PC-9 (cell line): ENCODE data around the gene BSCL2. TPM values are rescaled to one million over a fixed set of nuclear protein-coding genes. Genes with fewer than 3 reads are reported as not detected.

Experiments
- BruUV-seq: library from RNA; stranded (reverse); fragments of 400-500 nt; replicated peaks from 2 replicates; lab custom pipeline; 2021; lab: Mats Ljungman, UMichigan
- CTCF ChIA-PET: fragments of 300-600 bp; sonication (Branson Sonifier 250); formaldehyde crosslinking; loops from one replicate; lab custom pipeline; 2022; ENCODE audit warnings: antibody characterized with exemption; lab: Charles Lee
- POLR2A ChIA-PET: fragments of 300-600 bp; sonication (Branson Sonifier 250); formaldehyde crosslinking; loops from one replicate; lab custom pipeline; 2022; ENCODE audit warnings: antibody characterized with exemption; ENCODE audit not compliant: unreplicated experiment; lab: Charles Lee
- DNase-seq, 2 experiments: peaks; one replicate each; pipeline versions ENCODE4 v3.0.0 to v3.0.0-alpha.2; 2015 to 2022; ENCODE audit warnings: mixed read lengths in 1 of 2
- H2AFZ ChIP-seq: fragments of 200-600 bp; sonication (generic); 2 replicates; pipeline ENCODE4 v1.8.1; 2017; ENCODE audit warnings: antibody characterized with exemption
- H3F3A ChIP-seq: fragments of 200-600 bp; sonication (generic); 2 replicates; pipeline ENCODE4 v1.8.1; 2017; ENCODE audit warnings: antibody characterized with exemption, mild to moderate bottlenecking, low read depth; ENCODE audit not compliant: insufficient read depth
- H3K27ac ChIP-seq: fragments of 200-600 bp; sonication (generic); 2 replicates; pipeline ENCODE4 v1.6.1; 2016; ENCODE audit warnings: mixed run types
- H3K27me3 ChIP-seq: fragments of 200-600 bp; sonication (generic); 2 replicates; pipeline ENCODE4 v1.6.1; 2016; ENCODE audit warnings: low read depth, mixed run types; ENCODE audit not compliant: insufficient read depth
- H3K36me3 ChIP-seq: fragments of 200-600 bp; sonication (generic); 2 replicates; pipeline ENCODE4 v1.6.1; 2016; ENCODE audit warnings: low read depth, mixed run types
- H3K4me1 ChIP-seq: fragments of 200-600 bp; sonication (generic); replicated peaks from 2 replicates; pipeline ENCODE4 v1.6.1; 2016; ENCODE audit warnings: mixed run types; ENCODE audit not compliant: insufficient read depth
- H3K4me2 ChIP-seq: fragments of 200-600 bp; sonication (generic); 2 replicates; pipeline ENCODE4 v1.6.1; 2017; ENCODE audit warnings: mixed run types
- H3K4me3 ChIP-seq: fragments of 200-600 bp; sonication (generic); 2 replicates; pipeline ENCODE4 v1.6.1; 2016; ENCODE audit warnings: mixed run types
- H3K79me2 ChIP-seq: fragments of 200-600 bp; sonication (generic); 2 replicates; pipeline ENCODE4 v1.6.1; 2017; ENCODE audit warnings: low read depth, mixed run types
- H3K9me2 ChIP-seq: fragments of 200-600 bp; sonication (generic); 2 replicates; pipeline ENCODE4 v1.8.1; 2017; ENCODE audit warnings: mild to moderate bottlenecking; ENCODE audit not compliant: insufficient read depth
- H3K9me3 ChIP-seq: fragments of 200-600 bp; sonication (generic); 2 replicates; pipeline ENCODE4 v1.8.1; 2016; ENCODE audit warnings: low read depth; ENCODE audit not compliant: insufficient read depth
- H4K20me1 ChIP-seq: fragments of 200-600 bp; sonication (generic); 2 replicates; pipeline ENCODE4 v1.8.1; 2017; ENCODE audit not compliant: insufficient read depth
- CTCF ChIP-seq: fragments of 200-600 bp; sonication (generic); conservative IDR thresholded peaks from 2 replicates; pipeline ENCODE4 v1.6.1; 2017; ENCODE audit warnings: mixed run types, antibody characterized with exemption, mild to moderate bottlenecking, moderate library complexity
- EZH2 ChIP-seq: fragments of 200-600 bp; sonication (generic); IDR thresholded peaks from 2 replicates; pipeline ENCODE4 v1.8.0; 2017; ENCODE audit warnings: antibody characterized with exemption, low read depth
- intact Hi-C: fragments of 100-400 bp; cut with micrococcal nuclease; formaldehyde crosslinking; loops from one replicate; pipeline ENCODE4 v1.10.0; 2022; ENCODE audit not compliant: unreplicated experiment
- total RNA-seq: library from RNA; stranded (reverse); gene quantifications from 2 replicates; pipeline ENCODE4 v1.2.3, GENCODE V29; 2021

The BSCL2 gene
- total RNA-seq, 1 experiment from 2014 or later, result 201 TPM

DNA sequence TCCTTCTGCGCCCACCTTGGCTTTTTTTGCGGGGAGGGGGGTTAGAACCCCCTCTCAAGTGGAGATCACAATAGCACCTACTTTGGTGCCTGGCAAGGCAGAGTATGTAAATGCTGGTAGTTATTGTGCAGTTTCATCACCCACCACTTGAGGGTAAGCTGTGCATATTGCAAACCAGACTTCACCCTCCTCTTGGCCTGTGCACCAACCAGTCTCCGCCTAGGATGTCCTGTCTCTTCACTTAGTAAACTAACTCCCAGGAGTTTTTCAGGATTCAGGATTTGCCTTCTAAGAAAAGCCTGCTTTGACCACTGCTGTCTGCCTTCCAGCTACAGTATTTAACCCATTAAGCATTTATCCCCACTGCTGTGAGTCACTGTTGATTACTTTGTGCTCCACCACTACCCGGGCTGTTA is 26.4 kb downstream of the BSCL2 start:
- intact Hi-C loops, result loop anchor here (2.0 kb wide), 1 partner anchor 48 kb away; the partner anchor contains the start of gene TTC9C
- DNase-seq, result peak; percentile 45 to 71

GRCh38 chr11:62678770-62679696 is 28.2 kb downstream of the BSCL2 start, which contains the start of gene UBXN1:
Gene UBXN1, minus strand, starts transcription at chr11:62679073. Its CDS starts 150 bp downstream, at chr11:62678923.
- ChIA-PET POLR2A (interaction anchor here (0.5 to 0.7 kb wide), 4 partner anchors 14 to 102 kb away, joined by 3 to 8 read pairs (median 4); partner anchors contain the start of genes C11orf98 and CSKMT), CTCF (interaction anchor here (0.6 to 0.7 kb wide), 2 partner anchors 25 to 119 kb away, joined by 3 to 10 read pairs; no protein-coding TSS in a partner anchor)
- no peaks in the 10 kb centered on the region for H3K9me2 ChIP-seq
- H4K20me1 ChIP-seq, result 0 out of 2 replicates have a peak, but pooled peaks cover 5% of the 10 kb centered on the region
- peak within 1 kb of the TSS; percentile 37 for H3K27ac ChIP-seq
- H2AFZ ChIP-seq, result peak within 1 kb of the TSS; percentile 85
- peaks cover 29% of the 10 kb centered on the region for H3K4me1 ChIP-seq
- H3K4me3 ChIP-seq, result peak within 1 kb of the TSS; percentile 76
- peak; percentile 78 to 80 for DNase-seq
- H3K79me2 ChIP-seq, result peaks cover 35% of the 10 kb centered on the region
- 0 out of 2 replicates have a peak, but pooled peaks cover 26% of the 10 kb centered on the region for H3K36me3 ChIP-seq
- peak within 1 kb of the TSS; percentile 81 for H3K4me2 ChIP-seq
- TF ChIP-seq EZH2 (no peak), CTCF (no peak)
- no peaks in the 10 kb centered on the region for H3K9me3 ChIP-seq
- BruUV-seq, result TSS peak; percentile 59
- intact Hi-C loops, result loop anchor here (2.0 to 10.0 kb wide), 3 partner anchors 16 to 108 kb away; partner anchors contain the start of genes POLR2G and TMEM179B
- H3K27me3 ChIP-seq, result no peaks in the 10 kb centered on the region
- H3F3A ChIP-seq, result peaks cover 54% of the 10 kb centered on the region

More for the DNA sequence above, 26.4 kb downstream of the BSCL2 start:
- no TSS peak for BruUV-seq
- no peaks in the 10 kb centered on the region for H3K9me2 ChIP-seq
- TF ChIP-seq CTCF, result peak; percentile 75
- TF ChIP-seq EZH2, result no peak
- POLR2A ChIA-PET, result interaction anchor here (0.5 to 0.7 kb wide), 2 partner anchors 16 to 83 kb away, joined by 3 read pairs; partner anchors contain the start of genes C11orf98 and CSKMT
- peaks cover 29% of the 10 kb centered on the region for H3K4me1 ChIP-seq
- no peaks in the 10 kb centered on the region for H3K27me3 ChIP-seq
- H4K20me1 ChIP-seq, result no peaks in the 10 kb centered on the region
- H3K27ac ChIP-seq, result no peak overlapping the region
- CTCF ChIA-PET, result interaction anchor here (0.6 to 1.9 kb wide), 6 partner anchors 14 to 295 kb away, joined by 3 to 15 read pairs (median 4); partner anchors contain the start of gene POLR2G
- H3F3A ChIP-seq, result peaks cover 45% of the 10 kb centered on the region
- peaks cover 27% of the 10 kb centered on the region for H3K79me2 ChIP-seq
- H3K9me3 ChIP-seq, result no peaks in the 10 kb centered on the region
- H2AFZ ChIP-seq, result peak overlapping the region; percentile 34; the same call in 1 of the 2 replicates
- H3K4me3 ChIP-seq, result no peak overlapping the region
- 0 out of 2 replicates have a peak, but pooled peaks cover 20% of the 10 kb centered on the region for H3K36me3 ChIP-seq
- 0 out of 2 replicates have a peak overlapping the region, but pooled peaks have one; percentile 23 for H3K4me2 ChIP-seq

DNA sequence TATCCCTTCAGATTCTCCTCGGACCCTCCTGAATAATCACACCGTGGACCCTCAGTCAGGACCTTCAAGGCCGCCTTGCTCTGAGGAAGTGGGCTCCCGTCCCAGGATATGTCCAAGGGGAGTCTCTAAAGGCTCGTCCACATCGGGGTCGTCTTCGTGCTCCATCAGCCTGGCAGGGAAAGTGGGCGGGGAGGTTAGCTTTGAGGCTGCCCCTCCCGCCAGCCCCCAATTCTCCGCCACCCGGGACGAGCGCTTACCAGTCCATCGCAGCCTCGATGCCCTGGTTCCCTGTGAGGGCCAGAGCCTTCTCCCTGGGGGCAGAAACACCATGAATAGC is 28.8 kb downstream of the BSCL2 start:
- no TSS peak for BruUV-seq
- CTCF ChIA-PET, result no interaction called here
- H2AFZ ChIP-seq, result peak overlapping the region; percentile 85

More for the DNA sequence above, 28.8 kb downstream of the BSCL2 start:
- intact Hi-C loops, result loop anchor here (2.0 to 10.0 kb wide), 3 partner anchors 16 to 109 kb away; partner anchors contain the start of genes POLR2G and TMEM179B
- H3K4me1 ChIP-seq, result peaks cover 34% of the 10 kb centered on the region
- no peak for DNase-seq
- no peaks in the 10 kb centered on the region for H3K9me2 ChIP-seq
- 0 out of 2 replicates have a peak, but pooled peaks cover 26% of the 10 kb centered on the region for H3K36me3 ChIP-seq
- no peaks in the 10 kb centered on the region for H3K9me3 ChIP-seq
- H4K20me1 ChIP-seq, result 0 out of 2 replicates have a peak, but pooled peaks cover 5% of the 10 kb centered on the region
- TF ChIP-seq EZH2 (no peak), CTCF (no peak)
- peaks cover 61% of the 10 kb centered on the region for H3F3A ChIP-seq
- peak overlapping the region; percentile 37 for H3K27ac ChIP-seq
- peak overlapping the region; percentile 81 for H3K4me2 ChIP-seq
- H3K79me2 ChIP-seq, result peaks cover 41% of the 10 kb centered on the region
- POLR2A ChIA-PET, result interaction anchor here (0.5 to 1.0 kb wide), 2 partner anchors 10 to 87 kb away, joined by 3 to 9 read pairs; partner anchors contain the start of gene TUT1
- H3K4me3 ChIP-seq, result peak overlapping the region; percentile 76
- no peaks in the 10 kb centered on the region for H3K27me3 ChIP-seq
